BJ (cell line): ENCODE measurements around the gene SAMD9. TPM values are rescaled to one million over a fixed set of nuclear protein-coding genes. Genes with fewer than 3 reads are reported as not detected.

Experiments
- CTCF ChIA-PET: fragments of 350-600 bp; formaldehyde crosslinking; extraction: SDS; loops from one replicate; lab custom pipeline; 2021; ENCODE audit warnings: antibody characterized with exemption, inconsistent platforms; lab: Yijun Ruan, JAX
- POLR2A ChIA-PET: fragments of 300-600 bp; sonication (Branson Sonifier 250); formaldehyde crosslinking; extraction: SDS; loops from one replicate; lab custom pipeline; 2021; ENCODE audit warnings: antibody characterized with exemption; lab: Charles Lee
- DNase-seq: peaks from one replicate; pipeline ENCODE4 v3.0.0-alpha.2; 2011; ENCODE audit warnings: low read depth
- H3K27me3 ChIP-seq: 2 replicates; pipeline ENCODE4 v1.6.0; 2011; ENCODE audit warnings: low read length; ENCODE audit not compliant: control insufficient read depth, insufficient read depth
- H3K36me3 ChIP-seq: 2 replicates; pipeline ENCODE4 v1.5.1; 2011; ENCODE audit warnings: low read length; ENCODE audit not compliant: control insufficient read depth, insufficient read depth
- H3K4me3 ChIP-seq: 2 replicates; pipeline ENCODE4 v1.5.1; 2011; ENCODE audit warnings: low read depth, mild to moderate bottlenecking, control low read depth, low read length
- polyA plus RNA-seq: library from polyadenylated mRNA; depleted of rRNA; stranded (reverse); fragments of >200 nt; gene quantifications from 2 replicates; pipeline ENCODE4 v1.2.3, GENCODE V29; 2011
- TF ChIP-seq, protein P1 (sequence below): IDR thresholded peaks from 2 replicates; pipeline ENCODE4 v1.5.1; 2011; ENCODE audit warnings: low read depth, mild to moderate bottlenecking, control low read depth, inconsistent platforms, low read length, moderate library complexity; ENCODE audit not compliant: insufficient read depth

The SAMD9 gene
- polyA plus RNA-seq, 1 experiment = 2.8 TPM

GRCh38 chr7:93159490-93159889 is 41.7 kb upstream of the SAMD9 start:
- Histone ChIP-seq H3K4me3 (no peak overlapping the region), H3K27me3 (no peaks in the 10 kb centered on the region), H3K36me3 (no peaks in the 10 kb centered on the region)
- TF ChIP-seq, protein P1, sequence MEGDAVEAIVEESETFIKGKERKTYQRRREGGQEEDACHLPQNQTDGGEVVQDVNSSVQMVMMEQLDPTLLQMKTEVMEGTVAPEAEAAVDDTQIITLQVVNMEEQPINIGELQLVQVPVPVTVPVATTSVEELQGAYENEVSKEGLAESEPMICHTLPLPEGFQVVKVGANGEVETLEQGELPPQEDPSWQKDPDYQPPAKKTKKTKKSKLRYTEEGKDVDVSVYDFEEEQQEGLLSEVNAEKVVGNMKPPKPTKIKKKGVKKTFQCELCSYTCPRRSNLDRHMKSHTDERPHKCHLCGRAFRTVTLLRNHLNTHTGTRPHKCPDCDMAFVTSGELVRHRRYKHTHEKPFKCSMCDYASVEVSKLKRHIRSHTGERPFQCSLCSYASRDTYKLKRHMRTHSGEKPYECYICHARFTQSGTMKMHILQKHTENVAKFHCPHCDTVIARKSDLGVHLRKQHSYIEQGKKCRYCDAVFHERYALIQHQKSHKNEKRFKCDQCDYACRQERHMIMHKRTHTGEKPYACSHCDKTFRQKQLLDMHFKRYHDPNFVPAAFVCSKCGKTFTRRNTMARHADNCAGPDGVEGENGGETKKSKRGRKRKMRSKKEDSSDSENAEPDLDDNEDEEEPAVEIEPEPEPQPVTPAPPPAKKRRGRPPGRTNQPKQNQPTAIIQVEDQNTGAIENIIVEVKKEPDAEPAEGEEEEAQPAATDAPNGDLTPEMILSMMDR = no peak
- ChIA-PET POLR2A (no interaction called here), CTCF (no interaction called here)
- DNase-seq = no peak

- Histone ChIP-seq H3K36me3 (no peaks in the 10 kb centered on the region), H3K27me3 (no peaks in the 10 kb centered on the region), H3K4me3 (no peak overlapping the region)
- ChIA-PET POLR2A (no interaction called here), CTCF (no interaction called here)
- DNase-seq = no peak
- TF ChIP-seq, protein P1 = no peak
These were observed 39.1 kb upstream of the SAMD9 start for GRCh38 chr7:93156884-93157283.

DNA sequence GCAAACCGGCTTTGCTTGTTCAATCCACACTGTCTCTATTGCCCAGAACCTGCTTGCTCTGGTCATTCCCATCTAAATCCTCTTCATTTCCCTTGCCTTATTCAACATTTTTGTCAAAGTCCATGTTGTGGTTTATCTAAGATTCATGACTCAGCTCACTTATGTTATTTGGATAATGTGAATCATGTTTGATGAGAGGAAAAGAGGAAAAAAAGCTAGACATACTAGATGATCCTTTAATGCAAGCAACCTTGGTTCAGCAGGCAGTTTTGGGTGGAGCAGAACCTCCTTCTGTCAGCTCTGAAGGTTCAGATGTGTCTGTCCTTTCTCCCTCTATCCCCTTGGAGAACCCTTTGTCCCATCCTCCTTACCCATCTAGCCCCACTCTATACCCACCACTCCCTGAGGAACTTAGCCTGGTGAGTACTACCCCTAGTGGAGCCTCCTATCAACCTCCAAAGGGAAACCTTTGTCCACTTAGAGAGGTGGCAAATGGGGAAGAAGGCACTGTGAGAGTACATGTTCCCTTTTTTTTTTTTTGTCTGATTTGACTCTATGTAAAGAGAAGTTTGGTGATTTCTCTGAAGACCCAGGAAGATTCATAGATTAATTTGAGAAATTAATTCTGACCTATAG is 32.5 kb upstream of the SAMD9 start:
- peak; percentile 24 for DNase-seq
- ChIA-PET POLR2A (interaction anchor here (0.6 kb wide), 1 partner anchor 523 kb away, joined by 3 read pairs; no protein-coding TSS in a partner anchor), CTCF (no interaction called here)
- Histone ChIP-seq H3K27me3 (no peaks in the 10 kb centered on the region), H3K36me3 (no peaks in the 10 kb centered on the region), H3K4me3 (no peak overlapping the region)
- TF ChIP-seq, protein P1 = 0 out of 2 replicates have a peak, but pooled peaks have one; percentile 4

GRCh38 chr7:93148727-93149126 is 30.9 kb upstream of the SAMD9 start:
- TF ChIP-seq, protein P1 = no peak
- no peak overlapping the region for H3K4me3 ChIP-seq
- ChIA-PET CTCF (no interaction called here), POLR2A (no interaction called here)
- H3K36me3 ChIP-seq = no peaks in the 10 kb centered on the region
- no peak for DNase-seq
- no peaks in the 10 kb centered on the region for H3K27me3 ChIP-seq

GRCh38 chr7:93148144-93148543 is 30.4 kb upstream of the SAMD9 start, which contains the start of gene SAMD9L:
SAMD9L (minus strand) TSS chr7:93148385; CDS start chr7:93135971, 12,414 bp downstream.
- ChIA-PET POLR2A (interaction anchor here (0.5 kb wide), 1 partner anchor 22 kb away, joined by 4 read pairs; no protein-coding TSS in a partner anchor), CTCF (no interaction called here)
- TF ChIP-seq, protein P1 = no peak
- no peak for DNase-seq
- H3K36me3 ChIP-seq = no peaks in the 10 kb centered on the region
- peak within 1 kb of the TSS; percentile 30 for H3K4me3 ChIP-seq
- H3K27me3 ChIP-seq = no peaks in the 10 kb centered on the region
